HCT116 (cell line): ENCODE data around the gene SLC22A4. TPM values are rescaled to one million over a fixed set of nuclear protein-coding genes. Genes with fewer than 3 reads are reported as not detected.
A peak's percentile ranks its signal among the peaks of the same experiment; 100 is the strongest.

Experiments used
- ATAC-seq: fragments of 200-7000 bp; cut with Tn5 transposase; 2 replicates; pipeline ENCODE4 v1.9.1; 2020; ENCODE audit warnings: mild to moderate bottlenecking, moderate library complexity
- BruUV-seq: library from RNA; stranded (reverse); fragments of 400-500 nt; replicated peaks from 2 replicates; lab custom pipeline; 2021; lab: Mats Ljungman, UMichigan
- CTCF ChIA-PET: fragments of 300-600 bp; sonication (Branson Sonifier 250); formaldehyde crosslinking; loops from one replicate; lab custom pipeline; 2021; ENCODE audit warnings: antibody characterized with exemption; lab: Charles Lee
- POLR2A ChIA-PET: fragments of 300-600, 350-600 bp; sonication (Branson Sonifier 250); formaldehyde crosslinking; loops from one replicate; lab custom pipeline; 2021; ENCODE audit warnings: antibody characterized with exemption; lab: Charles Lee
- RAD21 ChIA-PET, 2 experiments: fragments of 300-600 bp; sonication (Branson Sonifier 250); formaldehyde crosslinking; loops; one replicate each; lab custom pipeline; 2023; ENCODE audit warnings: low total read pairs in 2 of 2; ENCODE audit not compliant: uncharacterized antibody in 2 of 2, unreplicated experiment in 2 of 2, low non-redundant PET in 1 of 2; lab: Charles Lee
- DNase-seq: peaks from one replicate; pipeline ENCODE4 v3.0.0-alpha.2; 2010; ENCODE audit warnings: low read depth, low spot score
- H2AFZ ChIP-seq: fragments of 200-600 bp; shearing (Covaris generic), sonication (generic); 2 replicates; pipeline ENCODE4 v1.6.1; 2017; ENCODE audit warnings: low read depth, mixed run types, mixed read lengths, antibody characterized with exemption, low read length; ENCODE audit not compliant: poor library complexity, severe bottlenecking
- H3K27ac ChIP-seq: 2 replicates; pipeline ENCODE4 v1.5.1; 2012; ENCODE audit warnings: low read depth, low read length
- H3K27me3 ChIP-seq: fragments of 200-600 bp; sonication (generic); 2 replicates; pipeline ENCODE4 v1.6.1; 2016; ENCODE audit warnings: mixed run types, low read length, mixed read lengths; ENCODE audit not compliant: insufficient read depth
- H3K36me3 ChIP-seq, 2 experiments: fragments of 200-500 bp in 1 of 2; fragments of 200-600 bp in 1 of 2; sonication (Bioruptor generic) in 1 of 2; sonication (generic) in 1 of 2; 2 replicates each; pipeline versions ENCODE4 v1.5.1 to v1.6.1; 2014 to 2016; ENCODE audit warnings: low read length in 2 of 2, inconsistent platforms in 1 of 2, mixed read lengths in 1 of 2, mixed run types in 1 of 2; ENCODE audit not compliant: insufficient read depth in 2 of 2, control insufficient read depth in 1 of 2
- H3K4me1 ChIP-seq, 2 experiments: fragments of 200-600 bp in 1 of 2; sonication (generic) in 1 of 2; 2 replicates each; pipeline versions ENCODE4 v1.5.1 to v1.6.1; 2012 to 2017; ENCODE audit warnings: low read length in 2 of 2, inconsistent platforms in 1 of 2, mild to moderate bottlenecking in 1 of 2, mixed read lengths in 1 of 2, mixed run types in 1 of 2, moderate library complexity in 1 of 2; ENCODE audit not compliant: insufficient read depth in 2 of 2, control insufficient read depth in 1 of 2
- H3K4me2 ChIP-seq: fragments of 200-600 bp; sonication (generic); 2 replicates; pipeline ENCODE4 v1.6.1; 2017; ENCODE audit warnings: mixed run types, low read length, mixed read lengths
- H3K4me3 ChIP-seq, 2 experiments: fragments of 200-600 bp in 1 of 2; sonication (generic) in 1 of 2; replicated peaks in 1 of 2; 2 replicates each; pipeline ENCODE4 v1.5.1; 2011 to 2016; ENCODE audit warnings: low read length in 2 of 2, control low read depth in 1 of 2, low read depth in 1 of 2, mild to moderate bottlenecking in 1 of 2, mixed read lengths in 1 of 2, mixed run types in 1 of 2
- H3K79me2 ChIP-seq: fragments of 200-600 bp; sonication (generic); 2 replicates; pipeline ENCODE4 v1.6.1; 2017; ENCODE audit warnings: mild to moderate bottlenecking, mixed run types, low read length, moderate library complexity, mixed read lengths; ENCODE audit not compliant: insufficient read depth
- H3K9ac ChIP-seq: fragments of 200-600 bp; sonication (generic); 2 replicates; pipeline ENCODE4 v1.6.1; 2016; ENCODE audit warnings: low read length, mixed read lengths
- H3K9me2 ChIP-seq: fragments of 200-600 bp; sonication (generic), shearing (Covaris generic); 2 replicates; pipeline ENCODE4 v1.6.1; 2017; ENCODE audit warnings: mixed run types, mild to moderate bottlenecking, moderate library complexity; ENCODE audit not compliant: insufficient read depth
- H3K9me3 ChIP-seq, 2 experiments: fragments of 200-500 bp in 1 of 2; fragments of 200-600 bp in 1 of 2; sonication (Bioruptor generic) in 1 of 2; sonication (generic) in 1 of 2; 2 replicates each; pipeline ENCODE4 v1.6.1; 2014 to 2017; ENCODE audit warnings: low read length in 2 of 2, mixed read lengths in 2 of 2, inconsistent platforms in 1 of 2, low read depth in 1 of 2, mild to moderate bottlenecking in 1 of 2, mixed run types in 1 of 2, moderate library complexity in 1 of 2; ENCODE audit not compliant: control insufficient read depth in 1 of 2, insufficient read depth in 1 of 2
- H4K20me1 ChIP-seq: fragments of 200-600 bp; sonication (generic), shearing (Covaris generic); 2 replicates; pipeline ENCODE4 v1.6.1; 2017; ENCODE audit warnings: mixed run types, mild to moderate bottlenecking, moderate library complexity; ENCODE audit not compliant: insufficient read depth
- CBX3 ChIP-seq: IDR thresholded peaks from 2 replicates; pipeline ENCODE4 v1.6.1; 2012; ENCODE audit warnings: low read depth
- JUND ChIP-seq: IDR thresholded peaks from 2 replicates; pipeline ENCODE4 v1.6.1; 2012
- POLR2AphosphoS5 ChIP-seq: IDR thresholded peaks from 2 replicates; pipeline ENCODE4 v1.6.1; 2011; ENCODE audit warnings: mild to moderate bottlenecking, low read depth, low read length, moderate library complexity
- RAD21 ChIP-seq: IDR thresholded peaks from 2 replicates; pipeline ENCODE4 v1.6.1; 2012; ENCODE audit warnings: low read depth, mild to moderate bottlenecking
- ZNF274 ChIP-seq: fragments of 200-500 bp; sonication (Bioruptor generic); IDR thresholded peaks from 2 replicates; pipeline ENCODE4 v1.6.1; 2014; ENCODE audit warnings: mild to moderate bottlenecking, low read depth, low read length, inconsistent platforms
- intact Hi-C: fragments of 100-400 bp; cut with micrococcal nuclease; formaldehyde crosslinking; loops from 2 replicates; pipeline ENCODE4 v1.10.0; 2022
- total RNA-seq: library from RNA; stranded (reverse); gene quantifications from one replicate; pipeline ENCODE4 v1.2.1, GENCODE V29; 2021; ENCODE audit not compliant: unreplicated experiment
- TF ChIP-seq, protein P1 (sequence below), 3 experiments: fragments of 200-600 bp in 1 of 3; sonication (generic) in 1 of 3; IDR thresholded peaks in 2 of 3; conservative IDR thresholded peaks in 1 of 3; 2 replicates each; pipeline ENCODE4 v1.5.1; 2012 to 2017; ENCODE audit warnings: low read depth in 2 of 3, low read length in 2 of 3, antibody characterized with exemption in 1 of 3, borderline replicate concordance in 1 of 3, control low read depth in 1 of 3, mild to moderate bottlenecking in 1 of 3, mixed read lengths in 1 of 3, mixed run types in 1 of 3, moderate library complexity in 1 of 3; ENCODE audit not compliant: insufficient read depth in 1 of 3

Gene SLC22A4
- total RNA-seq, 1 experiment from 2014 or later, result 0.59 TPM

DNA sequence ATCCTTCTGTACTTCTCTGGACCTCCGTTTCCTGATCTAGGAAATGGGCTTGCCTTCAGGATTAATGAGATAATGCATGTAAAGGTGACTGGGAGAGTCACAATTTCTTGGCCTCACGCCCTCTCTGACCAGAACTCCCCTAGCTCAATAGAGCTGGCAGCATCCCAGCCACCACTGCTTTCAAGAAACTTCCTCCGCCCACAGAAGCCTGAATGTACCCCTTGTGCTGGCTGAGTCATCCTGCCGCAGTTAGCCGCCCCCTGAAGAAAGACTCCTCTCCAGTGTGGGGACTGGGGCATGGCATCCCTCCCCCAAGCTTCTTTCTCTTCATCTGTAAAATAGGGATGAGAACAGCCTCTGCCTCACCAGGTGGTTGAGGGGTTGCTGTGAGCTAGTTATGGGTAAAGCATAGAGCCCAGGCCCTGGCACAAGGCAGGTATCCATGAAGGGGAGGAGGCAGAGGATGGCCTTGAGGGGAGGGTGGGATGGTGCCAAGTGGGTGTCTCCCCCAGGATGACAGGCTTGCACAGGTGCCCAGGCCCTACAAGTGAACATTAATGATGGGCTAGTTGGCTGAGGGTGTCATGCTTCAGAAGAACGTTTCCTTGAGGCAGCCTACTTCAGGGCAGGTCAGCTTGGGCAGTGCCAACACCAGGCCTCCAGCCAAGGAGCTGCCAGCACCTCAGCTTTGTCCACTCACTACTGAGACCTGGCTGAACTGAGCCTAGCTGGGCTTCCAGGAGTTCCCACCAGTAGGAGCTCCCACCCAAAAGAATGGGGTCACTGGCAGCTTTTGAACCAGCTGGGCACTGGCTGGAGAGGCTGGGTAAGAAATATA is 33.3 kb upstream of the SLC22A4 start:
- Histone ChIP-seq H3K4me2 (peak overlapping the region; percentile 75), H3K9ac (peak overlapping the region; percentile 27; the same call in 1 of the 2 replicates), H3K9me3 (no peaks in the 10 kb centered on the region), H3K27me3 (no peaks in the 10 kb centered on the region), H2AFZ (peak overlapping the region; percentile 77), H4K20me1 (no peaks in the 10 kb centered on the region), H3K9me2 (no peaks in the 10 kb centered on the region), H3K36me3 (no peaks in the 10 kb centered on the region), H3K27ac (peak overlapping the region; percentile 36), H3K4me1 (peaks cover 27 to 74% of the 10 kb centered on the region in 2 experiments), H3K79me2 (no peaks in the 10 kb centered on the region), H3K4me3 (peak overlapping the region in 1 of 2 experiments; percentile 35; a peak in 2 of 4 replicates)
- ATAC-seq, result peak; percentile 69
- TF ChIP-seq POLR2AphosphoS5 (peak; percentile 32), CBX3 (no peak), ZNF274 (no peak), RAD21 (no peak), JUND (no peak)
- TF ChIP-seq, protein P1, sequence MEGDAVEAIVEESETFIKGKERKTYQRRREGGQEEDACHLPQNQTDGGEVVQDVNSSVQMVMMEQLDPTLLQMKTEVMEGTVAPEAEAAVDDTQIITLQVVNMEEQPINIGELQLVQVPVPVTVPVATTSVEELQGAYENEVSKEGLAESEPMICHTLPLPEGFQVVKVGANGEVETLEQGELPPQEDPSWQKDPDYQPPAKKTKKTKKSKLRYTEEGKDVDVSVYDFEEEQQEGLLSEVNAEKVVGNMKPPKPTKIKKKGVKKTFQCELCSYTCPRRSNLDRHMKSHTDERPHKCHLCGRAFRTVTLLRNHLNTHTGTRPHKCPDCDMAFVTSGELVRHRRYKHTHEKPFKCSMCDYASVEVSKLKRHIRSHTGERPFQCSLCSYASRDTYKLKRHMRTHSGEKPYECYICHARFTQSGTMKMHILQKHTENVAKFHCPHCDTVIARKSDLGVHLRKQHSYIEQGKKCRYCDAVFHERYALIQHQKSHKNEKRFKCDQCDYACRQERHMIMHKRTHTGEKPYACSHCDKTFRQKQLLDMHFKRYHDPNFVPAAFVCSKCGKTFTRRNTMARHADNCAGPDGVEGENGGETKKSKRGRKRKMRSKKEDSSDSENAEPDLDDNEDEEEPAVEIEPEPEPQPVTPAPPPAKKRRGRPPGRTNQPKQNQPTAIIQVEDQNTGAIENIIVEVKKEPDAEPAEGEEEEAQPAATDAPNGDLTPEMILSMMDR (IDR thresholded peaks at IDR 0.05 in 2 of 3, conservative IDR thresholded peaks at IDR 0.05 in 1 of 3; ENCODE audit: borderline replicate concordance in 1 of 3, insufficient read depth in 1 of 3, low read depth in 2 of 3, low read length in 2 of 3), result no peak
- intact Hi-C loops, result no loop called here
- BruUV-seq, result no TSS peak
- CTCF ChIA-PET, result interaction anchor here (2.8 kb wide), 1 partner anchor 22 kb away, joined by 14 read pairs; no protein-coding TSS in a partner anchor
- RAD21 ChIA-PET, result no interaction called here
- POLR2A ChIA-PET, result interaction anchor here (1.4 kb wide), 1 partner anchor 33 kb away, joined by 3 read pairs; the partner anchor contains the start of gene P4HA2
- peak; percentile 72 for DNase-seq
